Loucy (cell line): ENCODE results near the gene PHF5A.

Source experiments
- H2AFZ ChIP-seq: fragments of 200-600 bp; sonication (generic); 2 replicates; pipeline ENCODE4 v1.6.0; 2016; ENCODE audit warnings: antibody characterized with exemption, mild to moderate bottlenecking, low read length, moderate library complexity
- H3F3A ChIP-seq: fragments of 200-600 bp; 2 replicates; pipeline ENCODE4 v1.6.0; 2016; ENCODE audit warnings: antibody characterized with exemption, low read depth, mild to moderate bottlenecking
- H3K27me3 ChIP-seq: fragments of 200-600 bp; sonication (generic); 2 replicates; pipeline ENCODE4 v1.6.1; 2014; ENCODE audit warnings: low read length, mild to moderate bottlenecking; ENCODE audit not compliant: insufficient read depth, poor library complexity, severe bottlenecking
- H3K36me3 ChIP-seq: fragments of 200-600 bp; sonication (generic); 2 replicates; pipeline ENCODE4 v1.6.1; 2016; ENCODE audit warnings: low read length; ENCODE audit not compliant: insufficient read depth
- H3K4me1 ChIP-seq: fragments of 200-600 bp; sonication (generic); 2 replicates; pipeline ENCODE4 v1.5.1; 2014; ENCODE audit warnings: low read length, mild to moderate bottlenecking; ENCODE audit not compliant: insufficient read depth, poor library complexity, severe bottlenecking
- H3K4me2 ChIP-seq: fragments of 200-600 bp; sonication (generic); 2 replicates; pipeline ENCODE4 v1.6.0; 2014; ENCODE audit warnings: antibody characterized with exemption, low read length, low read depth, mild to moderate bottlenecking; ENCODE audit not compliant: poor library complexity, severe bottlenecking
- H3K4me3 ChIP-seq: fragments of 200-600 bp; sonication (generic); 2 replicates; pipeline ENCODE4 v1.5.1; 2014; ENCODE audit warnings: low read length, mild to moderate bottlenecking, mixed read lengths; ENCODE audit not compliant: poor library complexity, severe bottlenecking
- H3K79me2 ChIP-seq: fragments of 200-600 bp; sonication (generic); 2 replicates; pipeline ENCODE4 v1.6.1; 2014; ENCODE audit warnings: low read length; ENCODE audit not compliant: insufficient read depth
- H3K9ac ChIP-seq: fragments of 200-600 bp; sonication (generic); 2 replicates; pipeline ENCODE4 v1.6.0; 2014; ENCODE audit warnings: mild to moderate bottlenecking, low read depth, low read length, moderate library complexity; ENCODE audit not compliant: poor library complexity, severe bottlenecking
- H3K9me2 ChIP-seq: fragments of 200-600 bp; sonication (generic); replicated peaks from 2 replicates; pipeline ENCODE4 v1.6.1; 2016; ENCODE audit warnings: low read depth, low read length, mixed read lengths
- H3K9me3 ChIP-seq: fragments of 200-600 bp; sonication (generic); 2 replicates; pipeline ENCODE4 v1.6.1; 2014; ENCODE audit warnings: mild to moderate bottlenecking, antibody characterized with exemption, low read length, low read depth; ENCODE audit not compliant: insufficient read depth
- H4K20me1 ChIP-seq: fragments of 200-600 bp; sonication (generic); 2 replicates; pipeline ENCODE4 v1.6.0; 2014; ENCODE audit warnings: antibody characterized with exemption, low read length, mild to moderate bottlenecking; ENCODE audit not compliant: insufficient read depth, poor library complexity, severe bottlenecking
- EZH2phosphoT487 ChIP-seq: fragments of 200-600 bp; IDR thresholded peaks from 2 replicates; pipeline ENCODE4 v1.6.1; 2018; ENCODE audit warnings: antibody characterized with exemption, mild to moderate bottlenecking, moderate library complexity, borderline replicate concordance
- TF ChIP-seq, protein P1 (sequence below): fragments of 200-600 bp; sonication (generic); conservative IDR thresholded peaks from 2 replicates; pipeline ENCODE4 v1.5.1; 2014; ENCODE audit warnings: mild to moderate bottlenecking, antibody characterized with exemption, low read length

Gene PHF5A, protein sequence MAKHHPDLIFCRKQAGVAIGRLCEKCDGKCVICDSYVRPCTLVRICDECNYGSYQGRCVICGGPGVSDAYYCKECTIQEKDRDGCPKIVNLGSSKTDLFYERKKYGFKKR

DNA sequence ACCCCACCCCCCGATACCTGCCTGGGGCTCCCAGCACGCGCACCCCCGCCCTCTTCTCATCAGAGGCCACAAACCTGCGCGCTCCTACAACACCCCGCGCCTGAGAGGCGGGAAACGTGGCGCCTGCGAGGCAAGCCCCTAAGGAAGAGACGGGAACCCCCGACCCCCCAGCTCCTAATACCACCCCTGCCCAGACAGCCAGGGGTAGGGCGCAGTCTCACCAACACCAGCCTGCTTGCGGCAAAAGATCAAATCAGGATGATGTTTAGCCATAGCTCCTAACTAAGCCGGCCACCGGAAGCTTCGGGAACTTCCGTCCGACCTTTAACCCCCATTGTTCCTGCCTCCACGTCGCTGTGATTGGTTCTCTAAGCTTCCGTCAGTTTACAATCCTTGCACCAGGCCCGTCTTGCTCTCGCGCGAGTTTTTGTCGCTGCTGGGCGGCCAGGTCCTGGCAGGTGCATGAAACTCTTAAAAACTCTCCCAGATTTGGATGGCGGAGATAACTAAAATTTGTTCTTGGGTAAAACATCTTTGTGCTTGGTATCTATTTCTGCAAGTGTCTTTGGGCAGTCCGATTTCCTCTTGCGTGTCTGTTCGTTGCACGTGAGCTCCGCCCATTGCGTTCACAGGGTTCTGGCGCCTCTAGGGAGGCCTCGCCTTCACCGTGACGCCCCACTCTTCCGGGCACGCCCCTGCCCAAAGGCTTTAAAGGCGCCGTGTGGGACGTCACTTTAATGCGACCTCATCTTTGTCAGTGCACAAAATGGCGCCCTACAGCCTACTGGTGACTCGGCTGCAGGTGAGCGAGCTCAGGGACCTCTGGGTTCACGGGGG lies at the start of gene PHF5A, which contains the start of gene ACO2:
TSS of gene PHF5A (minus strand) at position 312 of the 837 bp plus-strand sequence. CDS start at position 273, 39 bp downstream.
TSS of gene ACO2 (plus strand) at position 737 of the 837 bp plus-strand sequence. CDS start at position 767, 30 bp downstream.
- Histone ChIP-seq H2AFZ (peak within 1 kb of the TSS; percentile 86), H3K9me3 (no peaks in the 10 kb centered on the region), H3K27me3 (no peaks in the 10 kb centered on the region), H3F3A (no peaks in the 10 kb centered on the region), H3K79me2 (peaks cover 91% of the 10 kb centered on the region), H3K36me3 (peaks cover 24% of the 10 kb centered on the region; the same call in 1 of the 2 replicates), H3K9me2 (no peaks in the 10 kb centered on the region), H3K4me3 (peak within 1 kb of the TSS; percentile 86), H3K4me2 (peak within 1 kb of the TSS; percentile 98), H3K9ac (peak within 1 kb of the TSS; percentile 87), H3K4me1 (peaks cover 38% of the 10 kb centered on the region), H4K20me1 (peaks cover 15% of the 10 kb centered on the region)
- TF ChIP-seq EZH2phosphoT487, result no peak
- TF ChIP-seq, protein P1, sequence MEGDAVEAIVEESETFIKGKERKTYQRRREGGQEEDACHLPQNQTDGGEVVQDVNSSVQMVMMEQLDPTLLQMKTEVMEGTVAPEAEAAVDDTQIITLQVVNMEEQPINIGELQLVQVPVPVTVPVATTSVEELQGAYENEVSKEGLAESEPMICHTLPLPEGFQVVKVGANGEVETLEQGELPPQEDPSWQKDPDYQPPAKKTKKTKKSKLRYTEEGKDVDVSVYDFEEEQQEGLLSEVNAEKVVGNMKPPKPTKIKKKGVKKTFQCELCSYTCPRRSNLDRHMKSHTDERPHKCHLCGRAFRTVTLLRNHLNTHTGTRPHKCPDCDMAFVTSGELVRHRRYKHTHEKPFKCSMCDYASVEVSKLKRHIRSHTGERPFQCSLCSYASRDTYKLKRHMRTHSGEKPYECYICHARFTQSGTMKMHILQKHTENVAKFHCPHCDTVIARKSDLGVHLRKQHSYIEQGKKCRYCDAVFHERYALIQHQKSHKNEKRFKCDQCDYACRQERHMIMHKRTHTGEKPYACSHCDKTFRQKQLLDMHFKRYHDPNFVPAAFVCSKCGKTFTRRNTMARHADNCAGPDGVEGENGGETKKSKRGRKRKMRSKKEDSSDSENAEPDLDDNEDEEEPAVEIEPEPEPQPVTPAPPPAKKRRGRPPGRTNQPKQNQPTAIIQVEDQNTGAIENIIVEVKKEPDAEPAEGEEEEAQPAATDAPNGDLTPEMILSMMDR, result no peak

DNA sequence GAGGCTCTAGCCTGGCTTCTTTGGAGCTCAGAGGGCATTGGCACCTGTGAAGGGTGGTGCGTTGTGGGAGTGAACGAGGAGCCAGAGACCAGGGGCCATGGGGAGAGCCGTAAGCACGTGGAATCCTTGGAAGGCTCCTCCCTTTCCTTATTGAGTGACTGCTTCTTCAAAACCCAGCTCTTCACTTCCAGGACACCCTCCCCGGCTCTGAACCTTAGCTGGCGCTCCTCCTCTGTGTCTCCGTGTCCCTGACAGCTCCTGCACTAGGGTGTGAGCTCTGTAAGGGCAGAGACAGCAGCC lies 49.5 kb upstream of the PHF5A start:
- no peaks in the 10 kb centered on the region for H3K27me3 ChIP-seq
- no peaks in the 10 kb centered on the region for H3K4me1 ChIP-seq
- no peak overlapping the region for H3K4me2 ChIP-seq
- H3K9me3 ChIP-seq, result no peaks in the 10 kb centered on the region
- no peak overlapping the region for H3K9ac ChIP-seq
- no peak overlapping the region for H3K4me3 ChIP-seq
- peaks cover 56% of the 10 kb centered on the region; the same call in 1 of the 2 replicates for H3K36me3 ChIP-seq
- no peaks in the 10 kb centered on the region for H3F3A ChIP-seq
- H3K79me2 ChIP-seq, result no peaks in the 10 kb centered on the region
- TF ChIP-seq EZH2phosphoT487, result no peak
- TF ChIP-seq, protein P1, result peak; percentile 5; the same call in 1 of the 2 replicates
- no peak overlapping the region for H2AFZ ChIP-seq
- no peaks in the 10 kb centered on the region for H4K20me1 ChIP-seq
- H3K9me2 ChIP-seq, result no peaks in the 10 kb centered on the region

DNA sequence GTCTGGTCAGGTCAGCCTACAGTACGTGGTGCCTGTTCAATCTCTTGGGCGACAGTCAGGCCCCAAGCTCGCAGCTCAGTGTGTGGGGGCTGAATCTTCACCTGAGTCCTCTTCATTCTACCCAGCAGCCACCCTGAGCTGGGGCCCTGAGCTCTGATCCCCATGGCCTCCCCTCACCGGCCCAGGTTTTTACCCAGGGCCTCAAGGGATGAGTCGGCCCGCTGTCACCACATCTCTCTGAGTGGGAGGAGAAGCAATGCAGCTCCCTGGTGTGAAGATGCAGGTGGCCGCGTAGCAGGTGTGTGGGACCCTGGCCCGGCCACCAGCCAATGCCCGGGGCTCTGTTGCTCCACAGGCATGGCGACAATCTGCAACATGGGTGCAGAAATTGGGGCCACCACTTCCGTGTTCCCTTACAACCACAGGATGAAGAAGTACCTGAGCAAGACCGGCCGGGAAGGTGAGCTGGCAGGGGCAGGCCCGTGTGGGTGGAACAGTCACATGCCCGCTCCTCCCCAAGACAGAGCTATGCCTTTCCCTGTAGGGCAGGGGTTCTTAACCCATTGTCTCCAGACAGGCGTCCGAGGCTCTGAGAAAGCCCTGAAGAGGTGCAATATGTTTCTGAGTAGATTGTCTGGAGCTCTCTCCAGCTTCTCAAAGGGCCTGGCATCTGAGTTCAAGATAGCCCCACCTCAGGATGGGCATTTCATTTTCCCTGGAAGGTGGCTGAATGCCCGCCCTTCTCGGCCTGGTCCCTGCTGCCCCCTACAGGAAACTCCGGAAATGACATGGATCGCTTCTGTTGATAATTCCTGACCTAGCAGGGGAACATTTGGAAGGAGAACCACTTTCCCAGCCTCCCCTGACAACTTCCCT lies 48.9 kb upstream of the PHF5A start:
- H2AFZ ChIP-seq, result no peak overlapping the region
- H3K36me3 ChIP-seq, result peaks cover 60% of the 10 kb centered on the region; the same call in 1 of the 2 replicates
- H3F3A ChIP-seq, result no peaks in the 10 kb centered on the region
- H3K4me2 ChIP-seq, result no peak overlapping the region
- no peaks in the 10 kb centered on the region for H3K79me2 ChIP-seq
- H3K4me3 ChIP-seq, result no peak overlapping the region
- no peaks in the 10 kb centered on the region for H4K20me1 ChIP-seq
- TF ChIP-seq, protein P1, result peak; percentile 89
- TF ChIP-seq EZH2phosphoT487, result no peak
- H3K27me3 ChIP-seq, result no peaks in the 10 kb centered on the region
- no peak overlapping the region for H3K9ac ChIP-seq
- H3K9me3 ChIP-seq, result no peaks in the 10 kb centered on the region
- peaks cover 5% of the 10 kb centered on the region for H3K4me1 ChIP-seq
- no peaks in the 10 kb centered on the region for H3K9me2 ChIP-seq
